ENCODE data around the gene TIAL1. TPM values are rescaled to one million over a fixed set of nuclear protein-coding genes. Genes with fewer than 3 reads are reported as not detected.

The TIAL1 gene
- total RNA-seq, 2 donors from 2014 or later: 68.7 to 74.3 TPM

DNA sequence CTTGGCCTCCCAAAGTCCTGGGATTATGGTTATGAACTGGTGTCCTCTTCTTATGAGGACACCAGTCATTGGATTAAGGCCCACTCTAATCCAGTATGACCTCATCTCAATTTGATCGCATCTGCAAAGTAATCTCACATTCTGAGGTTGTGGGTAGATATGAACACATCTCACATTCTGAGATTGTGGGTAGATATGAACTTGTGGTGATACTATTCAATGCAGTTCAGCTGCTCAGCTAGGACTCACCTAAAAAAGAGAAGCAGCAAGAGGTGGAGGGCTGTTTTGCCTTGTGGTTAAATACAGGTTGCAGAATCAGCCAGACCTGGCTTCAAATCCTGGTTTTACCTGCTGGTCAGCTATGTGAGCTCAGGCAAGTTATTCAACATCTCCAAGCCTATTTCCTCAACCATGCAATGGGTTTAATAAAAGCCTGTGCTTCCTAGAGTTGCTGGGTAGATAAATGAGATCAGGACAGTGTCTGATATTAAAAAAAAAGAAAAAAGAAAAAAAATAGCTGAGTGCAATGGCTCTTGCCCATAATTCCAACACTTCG is 45.9 kb upstream of the TIAL1 start:
- no peaks in the 10 kb centered on the region for H3K4me1 ChIP-seq (replicated peaks)
- TF ChIP-seq POLR2A (IDR thresholded peaks at IDR 0.05) (no peak), POLR2AphosphoS5 (IDR thresholded peaks at IDR 0.05) (no peak)
- TF ChIP-seq, protein P1, sequence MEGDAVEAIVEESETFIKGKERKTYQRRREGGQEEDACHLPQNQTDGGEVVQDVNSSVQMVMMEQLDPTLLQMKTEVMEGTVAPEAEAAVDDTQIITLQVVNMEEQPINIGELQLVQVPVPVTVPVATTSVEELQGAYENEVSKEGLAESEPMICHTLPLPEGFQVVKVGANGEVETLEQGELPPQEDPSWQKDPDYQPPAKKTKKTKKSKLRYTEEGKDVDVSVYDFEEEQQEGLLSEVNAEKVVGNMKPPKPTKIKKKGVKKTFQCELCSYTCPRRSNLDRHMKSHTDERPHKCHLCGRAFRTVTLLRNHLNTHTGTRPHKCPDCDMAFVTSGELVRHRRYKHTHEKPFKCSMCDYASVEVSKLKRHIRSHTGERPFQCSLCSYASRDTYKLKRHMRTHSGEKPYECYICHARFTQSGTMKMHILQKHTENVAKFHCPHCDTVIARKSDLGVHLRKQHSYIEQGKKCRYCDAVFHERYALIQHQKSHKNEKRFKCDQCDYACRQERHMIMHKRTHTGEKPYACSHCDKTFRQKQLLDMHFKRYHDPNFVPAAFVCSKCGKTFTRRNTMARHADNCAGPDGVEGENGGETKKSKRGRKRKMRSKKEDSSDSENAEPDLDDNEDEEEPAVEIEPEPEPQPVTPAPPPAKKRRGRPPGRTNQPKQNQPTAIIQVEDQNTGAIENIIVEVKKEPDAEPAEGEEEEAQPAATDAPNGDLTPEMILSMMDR (IDR thresholded peaks at IDR 0.05): no peak
- DNase-seq (ENCODE audit: low spot score): no peak
- H3K9me3 ChIP-seq: no peaks in the 10 kb centered on the region
- no peak overlapping the region for H3K27ac ChIP-seq
- H3K27me3 ChIP-seq (replicated peaks; ENCODE audit: insufficient read depth): no peaks in the 10 kb centered on the region
- H3K36me3 ChIP-seq: no peaks in the 10 kb centered on the region
- no peak overlapping the region for H3K4me3 ChIP-seq
- intact Hi-C loops (cut with DNase I): no loop called here
- 88% methylated on average over 2 of the region's 2 CpGs for WGBS

- Histone ChIP-seq H3K4me1 (replicated peaks) (no peaks in the 10 kb centered on the region), H3K9me3 (no peaks in the 10 kb centered on the region), H3K27me3 (replicated peaks; ENCODE audit: insufficient read depth) (no peaks in the 10 kb centered on the region), H3K4me3 (no peak overlapping the region), H3K27ac (no peak overlapping the region), H3K36me3 (no peaks in the 10 kb centered on the region)
- no peak for DNase-seq (ENCODE audit: low spot score)
- 79% methylated on average over 8 of the region's 8 CpGs for WGBS
- intact Hi-C loops (cut with DNase I): no loop called here
- TF ChIP-seq POLR2A (IDR thresholded peaks at IDR 0.05) (no peak), POLR2AphosphoS5 (IDR thresholded peaks at IDR 0.05) (no peak)
- TF ChIP-seq, protein P1 (IDR thresholded peaks at IDR 0.05): no peak
Observed at GRCh38 chr10:119640875-119641526, 44.2 kb upstream of the TIAL1 start.

- WGBS: 95% methylated on average over 6 of the region's 6 CpGs
Observed at GRCh38 chr10:119640384-119640783, 43.6 kb upstream of the TIAL1 start.

DNA sequence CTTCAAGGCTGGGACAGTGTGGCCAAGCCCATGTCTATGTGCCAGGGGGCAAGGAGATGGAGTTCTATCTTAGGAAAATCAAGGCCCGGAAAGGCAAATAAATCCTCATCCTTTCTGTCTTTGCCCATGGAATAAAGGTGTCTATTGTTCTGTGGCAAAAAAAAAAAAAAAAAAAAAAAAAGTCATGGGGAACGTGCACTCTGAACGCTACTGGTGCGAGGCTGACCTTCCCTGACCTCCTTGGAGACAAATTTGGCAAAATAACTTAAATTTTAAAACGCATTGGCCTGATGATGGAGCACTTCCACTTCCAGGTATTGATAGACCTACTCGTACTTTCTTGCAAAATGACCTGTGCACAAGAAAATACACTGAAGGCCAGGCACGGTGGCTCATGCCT is 42.2 kb upstream of the TIAL1 start:
- no peak overlapping the region for H3K4me3 ChIP-seq
- TF ChIP-seq POLR2A (IDR thresholded peaks at IDR 0.05) (no peak), POLR2AphosphoS5 (IDR thresholded peaks at IDR 0.05) (no peak)
- TF ChIP-seq, protein P1 (IDR thresholded peaks at IDR 0.05): no peak

More at GRCh38 chr10:119640384-119640783, 43.6 kb upstream of the TIAL1 start:
- DNase-seq (ENCODE audit: low spot score): no peak
- Histone ChIP-seq H3K27ac (no peak overlapping the region), H3K4me3 (no peak overlapping the region), H3K36me3 (no peaks in the 10 kb centered on the region), H3K27me3 (replicated peaks; ENCODE audit: insufficient read depth) (no peaks in the 10 kb centered on the region), H3K4me1 (replicated peaks) (no peaks in the 10 kb centered on the region), H3K9me3 (no peaks in the 10 kb centered on the region)
- intact Hi-C loops (cut with DNase I): no loop called here
- TF ChIP-seq POLR2A (IDR thresholded peaks at IDR 0.05): no peak
- TF ChIP-seq, protein P1 (IDR thresholded peaks at IDR 0.05): no peak
- TF ChIP-seq POLR2AphosphoS5 (IDR thresholded peaks at IDR 0.05): no peak

GRCh38 chr10:119637631-119638030 is 40.9 kb upstream of the TIAL1 start:
- no peak overlapping the region for H3K27ac ChIP-seq
- H3K4me3 ChIP-seq: no peak overlapping the region
- TF ChIP-seq POLR2AphosphoS5 (IDR thresholded peaks at IDR 0.05) (no peak), POLR2A (IDR thresholded peaks at IDR 0.05) (no peak)
- TF ChIP-seq, protein P1 (IDR thresholded peaks at IDR 0.05): no peak
- H3K4me1 ChIP-seq (replicated peaks): no peaks in the 10 kb centered on the region
- no peak for DNase-seq (ENCODE audit: low spot score)
- H3K27me3 ChIP-seq (replicated peaks; ENCODE audit: insufficient read depth): no peaks in the 10 kb centered on the region
- no peaks in the 10 kb centered on the region for H3K9me3 ChIP-seq
- WGBS: 72% methylated on average over 4 of the region's 4 CpGs
- intact Hi-C loops (cut with DNase I): no loop called here
- H3K36me3 ChIP-seq: no peaks in the 10 kb centered on the region

More for the DNA sequence above, 42.2 kb upstream of the TIAL1 start:
- Histone ChIP-seq H3K9me3 (no peaks in the 10 kb centered on the region), H3K4me1 (replicated peaks) (no peaks in the 10 kb centered on the region), H3K27ac (no peak overlapping the region), H3K27me3 (replicated peaks; ENCODE audit: insufficient read depth) (no peaks in the 10 kb centered on the region), H3K36me3 (no peaks in the 10 kb centered on the region)
- WGBS: 74% methylated on average over 7 of the region's 7 CpGs
- no peak for DNase-seq (ENCODE audit: low spot score)
- intact Hi-C loops (cut with DNase I): no loop called here
